GM23338 (cell line): Measurements from ENCODE around the gene C4orf33. TPM values are rescaled to one million over a fixed set of nuclear protein-coding genes. Genes with fewer than 3 reads are reported as not detected.

Experiments
- ATAC-seq: fragments of 200-7000 bp; cut with Tn5 transposase; 3 replicates; pipeline ENCODE4 v1.9.1; 2020
- DNase-seq: peaks from one replicate; pipeline ENCODE4 v3.0.0-alpha.2; 2015; ENCODE audit warnings: low spot score
- H2AFZ ChIP-seq: fragments of 200-600 bp; sonication (generic); 2 replicates; pipeline ENCODE4 v1.8.0; 2016; ENCODE audit warnings: antibody characterized with exemption, mild to moderate bottlenecking, moderate library complexity
- H3F3A ChIP-seq: fragments of 200-600 bp; sonication (generic); replicated peaks from 2 replicates; pipeline ENCODE4 v1.8.0; 2017; ENCODE audit warnings: antibody characterized with exemption, mixed run types, low read depth
- H3K27ac ChIP-seq: fragments of 200-600 bp; sonication (generic); 2 replicates; pipeline ENCODE4 v1.6.1; 2016; ENCODE audit warnings: low read depth
- H3K27me3 ChIP-seq: fragments of 200-600 bp; sonication (generic); 2 replicates; pipeline ENCODE4 v1.8.0; 2016; ENCODE audit warnings: mild to moderate bottlenecking, mixed run types, moderate library complexity; ENCODE audit not compliant: insufficient read depth
- H3K36me3 ChIP-seq: fragments of 200-600 bp; sonication (generic); 2 replicates; pipeline ENCODE4 v1.8.0; 2016; ENCODE audit warnings: mild to moderate bottlenecking; ENCODE audit not compliant: insufficient read depth
- H3K4me1 ChIP-seq: fragments of 200-600 bp; sonication (generic); 2 replicates; pipeline ENCODE4 v1.8.0; 2016; ENCODE audit warnings: mild to moderate bottlenecking, moderate library complexity; ENCODE audit not compliant: insufficient read depth
- H3K4me2 ChIP-seq: fragments of 200-600 bp; sonication (generic); 2 replicates; pipeline ENCODE4 v1.7.1; 2017; ENCODE audit warnings: mixed run types
- H3K4me3 ChIP-seq: fragments of 200-600 bp; sonication (generic); 2 replicates; pipeline ENCODE4 v1.6.1; 2016; ENCODE audit warnings: mixed run types
- H3K79me2 ChIP-seq: fragments of 200-600 bp; sonication (generic); replicated peaks from 2 replicates; pipeline ENCODE4 v1.8.0; 2017; ENCODE audit warnings: mild to moderate bottlenecking; ENCODE audit not compliant: insufficient read depth
- H3K9me2 ChIP-seq: fragments of 200-600 bp; sonication (generic); 2 replicates; pipeline ENCODE4 v1.8.0; 2017; ENCODE audit not compliant: insufficient read depth
- H4K20me1 ChIP-seq: fragments of 200-600 bp; sonication (generic); replicated peaks from 2 replicates; pipeline ENCODE4 v1.8.0; 2017; ENCODE audit warnings: mild to moderate bottlenecking; ENCODE audit not compliant: insufficient read depth
- H3K27ac Mint-ChIP-seq: 2 replicates; pipeline ENCODE4 v1.8.0; 2020; ENCODE audit warnings: inconsistent platforms, mild to moderate bottlenecking, moderate library complexity, mixed read lengths
- H3K27me3 Mint-ChIP-seq: 3 replicates; pipeline ENCODE4 v1.8.0; 2022; ENCODE audit warnings: low read depth, mild to moderate bottlenecking, moderate library complexity, mixed read lengths, inconsistent platforms; ENCODE audit not compliant: insufficient read depth, poor library complexity
- H3K36me3 Mint-ChIP-seq: 3 replicates; pipeline ENCODE4 v1.8.0; 2021; ENCODE audit warnings: low read depth, mild to moderate bottlenecking, inconsistent platforms, moderate library complexity, mixed read lengths
- H3K4me1 Mint-ChIP-seq: 3 replicates; pipeline ENCODE4 v1.8.0; 2020; ENCODE audit warnings: mild to moderate bottlenecking, inconsistent platforms, mixed read lengths
- H3K4me3 Mint-ChIP-seq: 3 replicates; pipeline ENCODE4 v1.8.0; 2021; ENCODE audit warnings: moderate library complexity, mild to moderate bottlenecking, inconsistent platforms, mixed read lengths
- H3K9me3 Mint-ChIP-seq: 3 replicates; pipeline ENCODE4 v1.8.0; 2020; ENCODE audit warnings: moderate library complexity, mild to moderate bottlenecking, inconsistent platforms, mixed read lengths
- NANOG ChIP-seq: IDR thresholded peaks from 2 replicates; pipeline ENCODE4 v1.6.1; 2016; ENCODE audit warnings: antibody characterized with exemption, borderline replicate concordance
- ZNF331 ChIP-seq: fragments of 250-450 bp; sonication (Bioruptor Pico); IDR thresholded peaks from 2 replicates; pipeline ENCODE4 v1.5.0; 2020; ENCODE audit warnings: low read depth, mild to moderate bottlenecking, moderate library complexity
- polyA plus RNA-seq: library from polyadenylated mRNA; unstranded; fragments of >200 nt; fragmentation: Nextera tagmentation; extraction: Ambion mirVana; gene quantifications from 2 replicates; pipeline ENCODE4 v1.2.1, GENCODE V29; 2016
- total RNA-seq: library from RNA; depleted of rRNA; stranded (reverse); fragments of >200 nt; shearing (Covaris generic); gene quantifications from 2 replicates; pipeline ENCODE4 v1.2.3, GENCODE V29; 2014
- TF ChIP-seq, protein P1 (sequence below), 2 experiments: fragments of 200-600 bp in 1 of 2; sonication (generic) in 1 of 2; conservative IDR thresholded peaks; 2 replicates each; pipeline versions ENCODE4 v1.5.1 to v1.6.1; 2016 to 2017; ENCODE audit warnings: antibody characterized with exemption in 2 of 2, low read depth in 2 of 2, mild to moderate bottlenecking in 2 of 2, moderate library complexity in 1 of 2
- TF ChIP-seq, protein P2 (sequence below): IDR thresholded peaks from one replicate; pipeline ENCODE4 v1.6.1; 2018; ENCODE audit warnings: antibody characterized with exemption; ENCODE audit not compliant: unreplicated experiment
- TF ChIP-seq, protein P3 (sequence below): fragments of 250-450 bp; sonication (Bioruptor Pico); IDR thresholded peaks from 2 replicates; pipeline ENCODE4 v1.5.0; 2020; ENCODE audit warnings: mild to moderate bottlenecking, moderate library complexity

Gene C4orf33
- total and polyA plus RNA-seq, 2 experiments from 2014 or later: 4.4 to 4.7 TPM

DNA sequence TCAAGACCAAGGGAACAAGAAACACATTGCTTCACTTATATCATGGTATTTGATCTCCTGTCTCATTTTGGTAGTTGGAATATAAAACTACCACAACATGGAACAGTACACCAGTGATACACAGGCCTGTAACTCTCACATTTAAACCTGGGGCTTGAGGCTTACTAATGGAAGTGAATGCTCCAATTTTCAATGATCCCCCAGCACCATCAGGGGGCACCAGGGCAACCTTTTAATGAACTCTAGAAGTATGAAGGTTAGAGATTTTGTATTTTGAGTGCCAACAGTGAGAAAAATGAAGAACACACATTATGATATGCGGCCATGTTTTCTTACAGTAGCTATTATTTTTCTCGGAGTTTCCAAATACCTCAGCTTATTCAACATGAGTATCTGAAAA is 50.7 kb downstream of the C4orf33 start:
- TF ChIP-seq, protein P1, sequence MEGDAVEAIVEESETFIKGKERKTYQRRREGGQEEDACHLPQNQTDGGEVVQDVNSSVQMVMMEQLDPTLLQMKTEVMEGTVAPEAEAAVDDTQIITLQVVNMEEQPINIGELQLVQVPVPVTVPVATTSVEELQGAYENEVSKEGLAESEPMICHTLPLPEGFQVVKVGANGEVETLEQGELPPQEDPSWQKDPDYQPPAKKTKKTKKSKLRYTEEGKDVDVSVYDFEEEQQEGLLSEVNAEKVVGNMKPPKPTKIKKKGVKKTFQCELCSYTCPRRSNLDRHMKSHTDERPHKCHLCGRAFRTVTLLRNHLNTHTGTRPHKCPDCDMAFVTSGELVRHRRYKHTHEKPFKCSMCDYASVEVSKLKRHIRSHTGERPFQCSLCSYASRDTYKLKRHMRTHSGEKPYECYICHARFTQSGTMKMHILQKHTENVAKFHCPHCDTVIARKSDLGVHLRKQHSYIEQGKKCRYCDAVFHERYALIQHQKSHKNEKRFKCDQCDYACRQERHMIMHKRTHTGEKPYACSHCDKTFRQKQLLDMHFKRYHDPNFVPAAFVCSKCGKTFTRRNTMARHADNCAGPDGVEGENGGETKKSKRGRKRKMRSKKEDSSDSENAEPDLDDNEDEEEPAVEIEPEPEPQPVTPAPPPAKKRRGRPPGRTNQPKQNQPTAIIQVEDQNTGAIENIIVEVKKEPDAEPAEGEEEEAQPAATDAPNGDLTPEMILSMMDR (conservative IDR thresholded peaks at IDR 0.05; ENCODE audit: low read depth in 2 of 2): peak; percentile 49 to 59
- TF ChIP-seq, protein P2, sequence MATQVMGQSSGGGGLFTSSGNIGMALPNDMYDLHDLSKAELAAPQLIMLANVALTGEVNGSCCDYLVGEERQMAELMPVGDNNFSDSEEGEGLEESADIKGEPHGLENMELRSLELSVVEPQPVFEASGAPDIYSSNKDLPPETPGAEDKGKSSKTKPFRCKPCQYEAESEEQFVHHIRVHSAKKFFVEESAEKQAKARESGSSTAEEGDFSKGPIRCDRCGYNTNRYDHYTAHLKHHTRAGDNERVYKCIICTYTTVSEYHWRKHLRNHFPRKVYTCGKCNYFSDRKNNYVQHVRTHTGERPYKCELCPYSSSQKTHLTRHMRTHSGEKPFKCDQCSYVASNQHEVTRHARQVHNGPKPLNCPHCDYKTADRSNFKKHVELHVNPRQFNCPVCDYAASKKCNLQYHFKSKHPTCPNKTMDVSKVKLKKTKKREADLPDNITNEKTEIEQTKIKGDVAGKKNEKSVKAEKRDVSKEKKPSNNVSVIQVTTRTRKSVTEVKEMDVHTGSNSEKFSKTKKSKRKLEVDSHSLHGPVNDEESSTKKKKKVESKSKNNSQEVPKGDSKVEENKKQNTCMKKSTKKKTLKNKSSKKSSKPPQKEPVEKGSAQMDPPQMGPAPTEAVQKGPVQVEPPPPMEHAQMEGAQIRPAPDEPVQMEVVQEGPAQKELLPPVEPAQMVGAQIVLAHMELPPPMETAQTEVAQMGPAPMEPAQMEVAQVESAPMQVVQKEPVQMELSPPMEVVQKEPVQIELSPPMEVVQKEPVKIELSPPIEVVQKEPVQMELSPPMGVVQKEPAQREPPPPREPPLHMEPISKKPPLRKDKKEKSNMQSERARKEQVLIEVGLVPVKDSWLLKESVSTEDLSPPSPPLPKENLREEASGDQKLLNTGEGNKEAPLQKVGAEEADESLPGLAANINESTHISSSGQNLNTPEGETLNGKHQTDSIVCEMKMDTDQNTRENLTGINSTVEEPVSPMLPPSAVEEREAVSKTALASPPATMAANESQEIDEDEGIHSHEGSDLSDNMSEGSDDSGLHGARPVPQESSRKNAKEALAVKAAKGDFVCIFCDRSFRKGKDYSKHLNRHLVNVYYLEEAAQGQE: no peak

DNA sequence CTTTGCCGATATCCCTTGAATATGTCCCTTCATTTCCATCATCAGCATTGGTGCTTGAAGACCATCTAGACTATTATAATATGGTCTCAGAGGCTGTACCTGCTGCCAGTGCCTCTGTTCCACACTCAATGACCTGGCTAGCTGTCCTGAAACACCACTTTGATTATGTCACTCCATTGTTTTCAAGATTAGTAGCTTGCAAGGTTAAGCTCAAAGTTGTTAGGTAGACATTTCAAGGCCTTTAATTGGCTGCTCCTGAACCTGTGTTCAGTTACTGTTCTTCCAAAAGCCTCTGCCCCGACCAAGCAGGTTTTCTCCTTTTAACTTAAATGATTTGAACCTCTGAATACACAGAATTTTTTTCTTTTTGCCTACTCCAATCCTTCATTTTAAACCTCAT is 52.9 kb downstream of the C4orf33 start:
- no peak for DNase-seq
- Histone ChIP-seq H4K20me1 (no peaks in the 10 kb centered on the region), H2AFZ (no peak overlapping the region), H3K9me2 (no peaks in the 10 kb centered on the region), H3K27me3 (no peaks in the 10 kb centered on the region), H3K4me3 (no peak overlapping the region), H3K27ac (no peak overlapping the region), H3K4me1 (no peaks in the 10 kb centered on the region), H3F3A (no peaks in the 10 kb centered on the region), H3K79me2 (no peaks in the 10 kb centered on the region), H3K4me2 (no peak overlapping the region), H3K36me3 (no peaks in the 10 kb centered on the region)
- Mint-ChIP-seq H3K4me1 (peaks cover 2% of the 10 kb centered on the region; the same call in 1 of the 3 replicates), H3K27me3 (no peaks in the 10 kb centered on the region), H3K36me3 (no peaks in the 10 kb centered on the region), H3K27ac (no peak overlapping the region), H3K9me3 (no peaks in the 10 kb centered on the region), H3K4me3 (no peak overlapping the region)
- ATAC-seq: no peak
- TF ChIP-seq, protein P1 (conservative IDR thresholded peaks at IDR 0.05; ENCODE audit: low read depth in 2 of 2): no peak
- no peak for TF ChIP-seq ZNF331 (CRISPR knock-in tag)
- TF ChIP-seq, protein P3, sequence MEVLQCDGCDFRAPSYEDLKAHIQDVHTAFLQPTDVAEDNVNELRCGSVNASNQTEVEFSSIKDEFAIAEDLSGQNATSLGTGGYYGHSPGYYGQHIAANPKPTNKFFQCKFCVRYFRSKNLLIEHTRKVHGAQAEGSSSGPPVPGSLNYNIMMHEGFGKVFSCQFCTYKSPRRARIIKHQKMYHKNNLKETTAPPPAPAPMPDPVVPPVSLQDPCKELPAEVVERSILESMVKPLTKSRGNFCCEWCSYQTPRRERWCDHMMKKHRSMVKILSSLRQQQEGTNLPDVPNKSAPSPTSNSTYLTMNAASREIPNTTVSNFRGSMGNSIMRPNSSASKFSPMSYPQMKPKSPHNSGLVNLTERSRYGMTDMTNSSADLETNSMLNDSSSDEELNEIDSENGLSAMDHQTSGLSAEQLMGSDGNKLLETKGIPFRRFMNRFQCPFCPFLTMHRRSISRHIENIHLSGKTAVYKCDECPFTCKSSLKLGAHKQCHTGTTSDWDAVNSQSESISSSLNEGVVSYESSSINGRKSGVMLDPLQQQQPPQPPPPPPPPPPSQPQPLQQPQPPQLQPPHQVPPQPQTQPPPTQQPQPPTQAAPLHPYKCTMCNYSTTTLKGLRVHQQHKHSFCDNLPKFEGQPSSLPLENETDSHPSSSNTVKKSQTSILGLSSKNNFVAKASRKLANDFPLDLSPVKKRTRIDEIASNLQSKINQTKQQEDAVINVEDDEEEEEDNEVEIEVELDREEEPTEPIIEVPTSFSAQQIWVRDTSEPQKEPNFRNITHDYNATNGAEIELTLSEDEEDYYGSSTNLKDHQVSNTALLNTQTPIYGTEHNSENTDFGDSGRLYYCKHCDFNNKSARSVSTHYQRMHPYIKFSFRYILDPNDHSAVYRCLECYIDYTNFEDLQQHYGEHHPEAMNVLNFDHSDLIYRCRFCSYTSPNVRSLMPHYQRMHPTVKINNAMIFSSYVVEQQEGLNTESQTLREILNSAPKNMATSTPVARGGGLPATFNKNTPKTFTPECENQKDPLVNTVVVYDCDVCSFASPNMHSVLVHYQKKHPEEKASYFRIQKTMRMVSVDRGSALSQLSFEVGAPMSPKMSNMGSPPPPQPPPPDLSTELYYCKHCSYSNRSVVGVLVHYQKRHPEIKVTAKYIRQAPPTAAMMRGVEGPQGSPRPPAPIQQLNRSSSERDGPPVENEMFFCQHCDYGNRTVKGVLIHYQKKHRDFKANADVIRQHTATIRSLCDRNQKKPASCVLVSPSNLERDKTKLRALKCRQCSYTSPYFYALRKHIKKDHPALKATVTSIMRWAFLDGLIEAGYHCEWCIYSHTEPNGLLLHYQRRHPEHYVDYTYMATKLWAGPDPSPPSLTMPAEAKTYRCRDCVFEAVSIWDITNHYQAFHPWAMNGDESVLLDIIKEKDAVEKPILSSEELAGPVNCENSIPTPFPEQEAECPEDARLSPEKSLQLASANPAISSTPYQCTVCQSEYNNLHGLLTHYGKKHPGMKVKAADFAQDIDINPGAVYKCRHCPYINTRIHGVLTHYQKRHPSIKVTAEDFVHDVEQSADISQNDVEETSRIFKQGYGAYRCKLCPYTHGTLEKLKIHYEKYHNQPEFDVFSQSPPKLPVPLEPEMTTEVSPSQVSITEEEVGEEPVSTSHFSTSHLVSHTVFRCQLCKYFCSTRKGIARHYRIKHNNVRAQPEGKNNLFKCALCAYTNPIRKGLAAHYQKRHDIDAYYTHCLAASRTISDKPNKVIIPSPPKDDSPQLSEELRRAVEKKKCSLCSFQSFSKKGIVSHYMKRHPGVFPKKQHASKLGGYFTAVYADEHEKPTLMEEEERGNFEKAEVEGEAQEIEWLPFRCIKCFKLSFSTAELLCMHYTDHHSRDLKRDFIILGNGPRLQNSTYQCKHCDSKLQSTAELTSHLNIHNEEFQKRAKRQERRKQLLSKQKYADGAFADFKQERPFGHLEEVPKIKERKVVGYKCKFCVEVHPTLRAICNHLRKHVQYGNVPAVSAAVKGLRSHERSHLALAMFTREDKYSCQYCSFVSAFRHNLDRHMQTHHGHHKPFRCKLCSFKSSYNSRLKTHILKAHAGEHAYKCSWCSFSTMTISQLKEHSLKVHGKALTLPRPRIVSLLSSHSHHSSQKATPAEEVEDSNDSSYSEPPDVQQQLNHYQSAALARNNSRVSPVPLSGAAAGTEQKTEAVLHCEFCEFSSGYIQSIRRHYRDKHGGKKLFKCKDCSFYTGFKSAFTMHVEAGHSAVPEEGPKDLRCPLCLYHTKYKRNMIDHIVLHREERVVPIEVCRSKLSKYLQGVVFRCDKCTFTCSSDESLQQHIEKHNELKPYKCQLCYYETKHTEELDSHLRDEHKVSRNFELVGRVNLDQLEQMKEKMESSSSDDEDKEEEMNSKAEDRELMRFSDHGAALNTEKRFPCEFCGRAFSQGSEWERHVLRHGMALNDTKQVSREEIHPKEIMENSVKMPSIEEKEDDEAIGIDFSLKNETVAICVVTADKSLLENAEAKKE (CRISPR knock-in tag): no peak
- no peak for TF ChIP-seq NANOG

More for the DNA sequence above, 50.7 kb downstream of the C4orf33 start:
- Mint-ChIP-seq H3K27ac (no peak overlapping the region), H3K27me3 (no peaks in the 10 kb centered on the region), H3K36me3 (no peaks in the 10 kb centered on the region), H3K4me3 (no peak overlapping the region), H3K4me1 (peaks cover 2% of the 10 kb centered on the region; the same call in 1 of the 3 replicates), H3K9me3 (no peaks in the 10 kb centered on the region)
- peak; percentile 53 for DNase-seq
- ATAC-seq: peak; percentile 72
- Histone ChIP-seq H3K36me3 (no peaks in the 10 kb centered on the region), H3K27ac (no peak overlapping the region), H3F3A (no peaks in the 10 kb centered on the region), H3K4me2 (no peak overlapping the region), H4K20me1 (no peaks in the 10 kb centered on the region), H3K9me2 (no peaks in the 10 kb centered on the region), H3K4me3 (no peak overlapping the region), H3K27me3 (no peaks in the 10 kb centered on the region), H3K4me1 (no peaks in the 10 kb centered on the region), H2AFZ (no peak overlapping the region), H3K79me2 (no peaks in the 10 kb centered on the region)
